ENCODE results near the gene PDIA5.

PDIA5 gene

DNA sequence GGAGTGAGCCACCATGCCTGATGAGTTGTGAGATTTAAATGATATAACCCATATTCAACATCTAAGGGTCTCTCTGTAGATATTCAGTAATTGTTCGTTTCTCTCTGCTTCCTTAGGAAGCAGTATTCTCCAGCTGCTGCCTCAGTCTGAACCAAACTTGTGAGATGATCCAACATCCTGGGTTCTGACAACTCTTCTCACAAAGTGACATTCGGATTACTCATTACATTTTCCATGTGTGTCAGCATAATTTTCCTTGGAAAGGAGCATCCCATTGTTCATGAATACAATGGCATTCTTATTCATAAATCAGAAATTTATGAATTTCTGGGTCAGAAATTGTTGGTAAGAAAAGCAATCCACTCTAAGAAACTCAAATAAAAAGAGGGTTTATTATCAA lies 119.9 kb downstream of the PDIA5 start:
- no peak for DNase-seq

DNA sequence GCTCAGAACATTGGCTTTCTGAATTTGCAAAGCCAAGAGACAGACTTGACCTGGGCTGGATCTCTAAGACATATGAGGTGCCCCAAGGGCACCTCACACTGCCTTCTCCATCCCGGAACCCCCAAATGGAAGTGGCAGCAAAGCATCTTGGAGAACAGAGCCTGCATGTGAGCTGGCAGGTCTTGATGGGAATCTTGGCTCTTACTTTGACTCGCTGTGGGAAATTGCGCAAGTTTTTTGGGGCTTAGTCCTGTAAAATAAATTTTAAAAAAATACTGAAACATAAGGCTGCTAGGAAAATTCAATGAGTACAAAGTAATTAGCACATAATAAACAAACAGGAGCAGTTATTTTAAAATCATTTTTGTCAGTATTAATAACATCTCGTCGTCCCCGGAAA lies 121.2 kb downstream of the PDIA5 start:
- no peak for DNase-seq

DNA sequence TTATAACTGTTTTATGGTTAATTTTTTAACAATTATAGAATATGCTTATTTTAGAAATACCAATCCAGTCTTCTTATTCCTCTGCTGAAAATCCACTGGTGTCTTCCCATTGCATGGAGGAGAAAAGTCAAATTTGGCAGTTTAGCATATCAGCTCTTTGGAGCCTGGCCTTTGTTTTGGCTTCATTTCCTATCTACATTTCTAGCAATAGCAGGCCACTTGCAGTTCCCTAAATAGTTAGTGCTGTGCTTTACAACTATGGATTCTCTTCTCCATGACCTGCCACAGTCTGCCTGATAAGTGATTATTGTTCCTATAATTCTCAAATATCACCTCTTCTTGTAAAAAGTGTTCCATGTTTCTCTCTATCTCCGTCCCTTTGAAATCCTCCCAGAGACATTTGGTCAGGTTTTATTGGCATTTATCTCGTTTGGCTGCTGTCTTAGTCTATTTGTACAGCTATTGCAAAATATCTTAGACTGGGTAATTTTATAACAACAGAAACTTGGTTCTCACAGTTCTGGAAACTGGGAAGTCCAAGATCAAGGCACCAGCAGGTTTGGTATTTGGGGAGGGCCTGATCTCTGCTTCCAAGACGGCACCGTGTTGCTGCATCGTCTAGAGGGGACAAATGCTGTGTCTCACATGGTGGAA lies 126.8 kb downstream of the PDIA5 start:
- no peak for DNase-seq

DNA sequence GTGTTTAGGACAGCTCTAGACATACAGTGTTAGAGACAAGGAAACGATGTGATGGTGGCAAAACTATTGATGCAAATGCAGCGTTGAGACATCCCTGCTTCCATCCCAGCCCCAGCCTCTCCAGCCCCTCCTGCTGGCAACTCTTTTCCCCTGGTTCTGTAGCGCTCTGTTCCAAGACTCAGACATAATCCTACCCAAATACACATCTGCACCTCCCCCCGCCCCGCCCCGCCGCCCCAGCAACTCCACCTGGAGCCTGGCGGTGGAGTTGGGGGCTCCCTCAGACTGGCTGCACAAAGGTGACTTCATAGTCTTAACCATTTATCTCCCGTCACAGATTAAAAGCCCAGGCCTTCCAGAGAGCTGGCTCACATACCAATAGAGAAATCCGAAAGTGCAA lies 127.7 kb downstream of the PDIA5 start:
- DNase-seq = no peak

DNA sequence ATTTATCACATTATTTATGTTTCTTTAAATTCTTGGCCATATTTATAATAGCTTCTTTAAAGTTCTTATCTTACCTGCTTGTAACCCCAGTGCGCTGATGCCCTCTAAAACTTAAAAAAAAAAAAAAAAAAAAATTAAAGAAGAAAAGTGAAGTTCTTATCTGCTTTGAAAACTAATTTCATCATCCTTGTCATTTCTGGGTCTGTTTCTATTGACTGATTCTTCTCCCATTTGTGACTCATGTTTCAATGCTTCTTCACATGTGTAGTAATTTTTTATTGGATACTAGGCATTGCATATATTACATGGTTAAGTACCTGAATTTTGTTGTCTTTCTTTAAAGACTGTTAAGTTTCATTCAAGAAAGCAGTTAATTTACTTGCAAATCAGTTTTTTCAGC lies 131.5 kb downstream of the PDIA5 start:
- no peak for DNase-seq

DNA sequence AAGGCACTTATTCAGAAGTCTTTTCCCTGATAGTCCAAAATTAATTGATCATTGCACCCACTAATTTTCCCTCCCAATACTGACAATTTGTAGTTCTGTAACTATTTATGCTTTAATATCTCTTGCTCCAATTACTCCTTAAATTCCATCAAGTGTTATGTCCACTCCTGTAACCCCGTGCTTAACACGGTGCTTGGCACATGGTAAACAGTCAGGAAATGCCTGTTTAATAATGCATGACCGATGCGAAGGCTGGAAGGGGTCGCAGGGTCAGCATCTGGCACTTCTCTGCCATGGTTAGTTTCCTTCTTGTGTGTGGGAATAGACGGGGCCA lies 134.4 kb downstream of the PDIA5 start:
- DNase-seq = no peak

DNA sequence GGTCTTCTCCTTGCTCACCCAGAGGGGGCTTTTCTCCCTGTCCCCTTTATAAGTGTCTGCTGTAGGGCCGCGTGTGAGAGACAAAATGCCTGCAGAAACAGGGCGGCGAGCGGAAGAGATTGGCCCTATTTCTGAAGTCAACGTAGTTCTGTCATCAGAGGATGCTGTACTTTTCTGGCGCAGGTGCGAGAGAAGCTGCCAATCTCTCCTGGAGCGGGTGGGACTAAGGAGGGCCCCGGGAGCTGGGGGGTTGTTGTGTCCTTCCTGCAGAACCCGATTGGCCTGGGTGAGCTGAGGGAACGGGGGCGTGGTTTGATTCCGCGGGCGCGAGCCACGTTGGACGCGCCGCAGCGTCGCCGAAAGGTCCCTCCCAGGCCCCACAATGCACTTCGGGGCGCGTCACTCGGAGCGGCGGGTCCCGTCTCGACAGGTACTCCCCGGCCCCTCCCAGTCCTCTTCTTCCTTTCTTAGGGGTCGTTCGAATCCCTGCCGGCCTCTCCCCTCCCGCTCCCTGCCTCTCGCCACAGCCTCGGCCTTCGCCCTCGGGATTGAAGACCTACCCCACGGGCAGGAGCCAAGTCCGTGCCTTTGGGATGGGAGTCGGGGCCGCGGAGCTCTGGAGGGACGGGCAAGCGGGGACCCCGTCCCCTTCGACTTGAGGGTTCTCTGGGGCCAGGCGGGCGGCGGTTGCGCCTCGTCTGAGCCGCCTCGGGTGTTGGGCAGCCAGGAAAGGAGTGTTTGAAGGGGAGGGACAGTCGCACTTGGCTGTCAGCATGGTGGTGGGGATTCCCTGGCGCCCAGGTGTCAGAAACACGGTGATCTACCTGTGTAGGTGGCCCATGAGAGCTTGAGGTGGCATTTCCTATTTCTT lies 135.0 kb downstream of the PDIA5 start, which contains the start of gene SEC22A:
Gene SEC22A (plus strand): TSS at position 387 of the 871 bp plus-strand sequence. CDS start 7,275 bp downstream, outside the sequence.
- DNase-seq = peak; percentile 91 to 94

DNA sequence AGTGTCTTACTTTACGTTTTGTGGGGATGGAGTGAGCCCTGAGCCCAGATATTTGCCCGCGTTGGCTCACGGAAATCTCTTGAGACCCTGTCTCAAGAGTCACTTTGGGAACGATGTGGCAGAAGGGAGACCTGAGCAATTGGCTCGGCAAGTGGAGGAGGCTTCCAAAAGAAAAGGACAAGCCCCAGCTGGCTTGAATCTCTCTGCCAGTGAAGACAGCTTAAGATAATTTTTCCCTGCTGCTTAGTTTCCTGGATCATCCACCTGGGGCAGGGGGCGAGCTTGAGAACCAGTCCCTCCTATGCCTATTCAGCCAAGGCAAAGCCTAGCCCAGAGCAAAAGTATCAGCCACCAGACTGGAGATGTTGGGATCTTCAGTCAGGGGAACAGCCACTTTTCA lies 135.6 kb downstream of the PDIA5 start:
- no peak for DNase-seq
